Fibroblast of lung (primary cell): ENCODE results near the gene CFAP74. TPM values are rescaled to one million over a fixed set of nuclear protein-coding genes. Genes with fewer than 3 reads are reported as not detected.
A peak's percentile ranks its signal among the peaks of the same experiment; 100 is the strongest.

Experiments used
- DNase-seq, 2 donors: peaks; one replicate each; pipeline versions ENCODE4 v3.0.0 to v3.0.0-alpha.2; 2010; ENCODE audit warnings: low read depth in 2 of 2
- H2AFZ ChIP-seq: 2 replicates; pipeline ENCODE4 v1.5.1; 2012; ENCODE audit warnings: low read length, control low read depth, inconsistent platforms
- H3K27ac ChIP-seq: 2 replicates; pipeline ENCODE4 v1.5.1; 2011; ENCODE audit warnings: low read length, control low read depth; ENCODE audit not compliant: insufficient read depth
- H3K27me3 ChIP-seq: 2 replicates; pipeline ENCODE4 v1.5.1; 2011; ENCODE audit warnings: mild to moderate bottlenecking, low read length; ENCODE audit not compliant: control insufficient read depth, insufficient read depth
- H3K36me3 ChIP-seq: 2 replicates; pipeline ENCODE4 v1.5.1; 2011; ENCODE audit warnings: low read length; ENCODE audit not compliant: control insufficient read depth, insufficient read depth
- H3K4me1 ChIP-seq: 2 replicates; pipeline ENCODE4 v1.5.1; 2011; ENCODE audit warnings: low read length; ENCODE audit not compliant: control insufficient read depth, insufficient read depth; ENCODE audit errors: extremely low read depth
- H3K4me2 ChIP-seq: 2 replicates; pipeline ENCODE4 v1.5.1; 2011; ENCODE audit warnings: low read length, control low read depth; ENCODE audit not compliant: insufficient read depth; ENCODE audit errors: extremely low read depth
- H3K4me3 ChIP-seq, 4 experiments: fragments of 200-600 bp in 1 of 4; sonication (generic) in 1 of 4; replicated peaks in 1 of 4; 2 replicates each; pipeline ENCODE4 v1.5.1; 2011 to 2016; ENCODE audit warnings: low read length in 4 of 4, low read depth in 3 of 4, mild to moderate bottlenecking in 3 of 4, control low read depth in 2 of 4, inconsistent platforms in 1 of 4, mixed read lengths in 1 of 4; ENCODE audit not compliant: insufficient read depth in 1 of 4; ENCODE audit errors: control extremely low read depth in 1 of 4
- H3K79me2 ChIP-seq: 2 replicates; pipeline ENCODE4 v1.5.1; 2012; ENCODE audit warnings: mild to moderate bottlenecking, low read length, inconsistent platforms; ENCODE audit not compliant: control insufficient read depth, insufficient read depth
- H3K9ac ChIP-seq: 2 replicates; pipeline ENCODE4 v1.5.1; 2011; ENCODE audit warnings: mild to moderate bottlenecking, low read length, control low read depth; ENCODE audit not compliant: insufficient read depth
- H3K9me3 ChIP-seq: 2 replicates; pipeline ENCODE4 v1.5.1; 2012; ENCODE audit warnings: low read depth, low read length; ENCODE audit not compliant: control insufficient read depth, insufficient read depth
- H4K20me1 ChIP-seq: 2 replicates; pipeline ENCODE4 v1.5.1; 2011; ENCODE audit warnings: low read length; ENCODE audit not compliant: control insufficient read depth, insufficient read depth; ENCODE audit errors: extremely low read depth
- CTCF ChIP-seq, 2 donors: IDR thresholded peaks in 1 of 2; conservative IDR thresholded peaks in 1 of 2; 1 replicate in 1 of 2; 2 replicates in 1 of 2; pipeline ENCODE4 v1.5.1; 2011 to 2012; ENCODE audit warnings: low read length in 2 of 2, control low read depth in 1 of 2, inconsistent platforms in 1 of 2, low read depth in 1 of 2, mild to moderate bottlenecking in 1 of 2
- EZH2 ChIP-seq: IDR thresholded peaks from 2 replicates; pipeline ENCODE4 v1.5.1; 2012; ENCODE audit warnings: low read length, control low read depth, mild to moderate bottlenecking; ENCODE audit errors: missing control alignments
- polyA plus RNA-seq, 2 donors: library from polyadenylated mRNA; depleted of rRNA in 1 of 2; stranded (reverse) in 1 of 2; unstranded in 1 of 2; fragments of >200 nt; gene quantifications; 2 replicates each; pipeline ENCODE4 v1.2.1, GENCODE V29; 2011 to 2012; ENCODE audit warnings: missing spikeins in 1 of 2
- total RNA-seq: library from RNA; depleted of rRNA; stranded (reverse); fragments of >200 nt; gene quantifications from 2 replicates; pipeline ENCODE4 v1.2.1, GENCODE V29; 2014

Gene CFAP74
- total and polyA plus RNA-seq, 2 donors (not counting 1 experiment from before 2014, with no cell fraction given), result not detected

GRCh38 chr1:1907098-1907736 lies 96.4 kb downstream of the CFAP74 start:
- H3K27ac ChIP-seq, result no peak overlapping the region

GRCh38 chr1:1906185-1907097 lies 97.1 kb downstream of the CFAP74 start:
- Histone ChIP-seq H3K4me1 (peaks cover 2% of the 10 kb centered on the region), H3K27me3 (no peaks in the 10 kb centered on the region), H3K79me2 (no peaks in the 10 kb centered on the region), H3K4me2 (no peak overlapping the region), H3K9ac (no peak overlapping the region), H2AFZ (no peak overlapping the region), H3K36me3 (no peaks in the 10 kb centered on the region), H3K27ac (no peak overlapping the region), H3K4me3 (no peak overlapping the region), H4K20me1 (no peaks in the 10 kb centered on the region), H3K9me3 (no peaks in the 10 kb centered on the region)
- DNase-seq, result peak; percentile 60 to 81
- peak; percentile 95 to 96 for TF ChIP-seq CTCF (conservative IDR thresholded peaks at IDR 0.05 in 1 of 2, IDR thresholded peaks at IDR 0.05 in 1 of 2; ENCODE audit: low read depth in 1 of 2, low read length in 2 of 2)
- TF ChIP-seq EZH2, result no peak

More at GRCh38 chr1:1907098-1907736, 96.4 kb downstream of the CFAP74 start:
- Histone ChIP-seq H3K9ac (no peak overlapping the region), H3K27me3 (no peaks in the 10 kb centered on the region), H3K4me3 (no peak overlapping the region), H2AFZ (no peak overlapping the region), H3K36me3 (no peaks in the 10 kb centered on the region), H3K79me2 (no peaks in the 10 kb centered on the region), H3K9me3 (no peaks in the 10 kb centered on the region), H3K4me2 (no peak overlapping the region), H3K4me1 (peaks cover 2% of the 10 kb centered on the region), H4K20me1 (no peaks in the 10 kb centered on the region)
- no peak for TF ChIP-seq EZH2
- no peak for TF ChIP-seq CTCF (conservative IDR thresholded peaks at IDR 0.05 in 1 of 2, IDR thresholded peaks at IDR 0.05 in 1 of 2; ENCODE audit: low read depth in 1 of 2, low read length in 2 of 2)
- DNase-seq, result peak in 1 of 2 donors; percentile 42

GRCh38 chr1:1903224-1903623 lies 100.4 kb downstream of the CFAP74 start:
- H3K4me2 ChIP-seq, result no peak overlapping the region
- no peak overlapping the region for H3K27ac ChIP-seq
- H3K9ac ChIP-seq, result no peak overlapping the region
- H3K4me3 ChIP-seq, result no peak overlapping the region
- DNase-seq, result no peak
- TF ChIP-seq EZH2 (no peak), CTCF (conservative IDR thresholded peaks at IDR 0.05 in 1 of 2, IDR thresholded peaks at IDR 0.05 in 1 of 2; ENCODE audit: low read depth in 1 of 2, low read length in 2 of 2) (no peak)
- H3K4me1 ChIP-seq, result no peaks in the 10 kb centered on the region
- H3K79me2 ChIP-seq, result no peaks in the 10 kb centered on the region
- H3K9me3 ChIP-seq, result no peaks in the 10 kb centered on the region
- no peaks in the 10 kb centered on the region for H3K36me3 ChIP-seq
- H2AFZ ChIP-seq, result no peak overlapping the region
- no peaks in the 10 kb centered on the region for H4K20me1 ChIP-seq
- no peaks in the 10 kb centered on the region for H3K27me3 ChIP-seq
